Measurements from ENCODE around the gene IDI1.
"Not testable (repeated sequence)": the region's sequence is repeated elsewhere in the genome, so short reads cannot be mapped to it uniquely, and the experiment has no call there.

IDI1 gene

DNA sequence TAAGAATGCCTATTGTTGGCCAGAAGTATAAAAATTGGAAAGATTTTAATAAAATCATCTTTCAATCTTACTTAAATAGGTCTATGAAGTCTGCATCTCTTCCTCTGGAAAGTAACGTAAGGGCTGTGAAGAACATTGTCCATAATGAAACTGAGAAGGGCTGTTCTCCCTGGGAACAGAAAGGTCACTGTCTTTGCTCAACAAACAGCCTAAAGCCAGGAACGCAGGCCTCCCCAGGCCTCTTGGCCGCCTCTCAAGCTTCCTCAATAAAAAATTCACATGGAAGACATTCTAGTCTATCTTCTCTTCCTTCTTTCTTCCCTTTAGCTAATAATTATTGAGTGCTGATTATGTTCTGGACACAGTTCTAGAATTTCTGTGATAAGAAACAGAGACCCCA lies 14.2 kb downstream of the IDI1 start:
- DNase-seq (ENCODE audit: low read depth in 2 of 2), result no peak

- no peak for DNase-seq (ENCODE audit: low read depth in 2 of 2)
Observed at GRCh38 chr10:1033601-1034000, 15.3 kb downstream of the IDI1 start.

- DNase-seq (ENCODE audit: low read depth in 2 of 2), result no peak
Observed at GRCh38 chr10:1029838-1030237, 19.1 kb downstream of the IDI1 start.

- no peak for DNase-seq (ENCODE audit: low read depth in 2 of 2)
Observed at GRCh38 chr10:1026578-1026977, 22.3 kb downstream of the IDI1 start.

DNA sequence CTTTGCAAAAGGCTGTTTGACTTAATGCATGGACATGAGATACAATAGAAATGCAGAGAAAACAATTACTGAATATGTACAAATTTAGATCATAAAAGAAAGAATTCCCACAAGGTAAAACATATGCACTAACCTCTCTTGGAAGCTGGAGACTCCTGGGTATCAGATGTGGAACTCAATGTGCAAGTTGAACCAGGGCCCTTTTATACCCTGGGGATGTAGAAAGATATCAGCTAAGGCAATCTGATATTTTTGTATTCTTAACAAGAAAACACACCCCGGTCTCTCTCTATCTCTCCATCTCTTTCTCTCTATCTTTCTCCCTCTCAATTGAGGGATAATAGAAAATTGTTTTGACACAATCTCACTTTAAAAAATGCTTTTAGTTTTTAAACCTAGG lies 23.2 kb downstream of the IDI1 start, which contains the start of gene IDI2:
TSS of gene IDI2 (minus strand) at position 177 of the 400 bp plus-strand sequence. CDS start 1,136 bp downstream, outside the sequence.
- no peak for DNase-seq (ENCODE audit: low read depth in 2 of 2)

DNA sequence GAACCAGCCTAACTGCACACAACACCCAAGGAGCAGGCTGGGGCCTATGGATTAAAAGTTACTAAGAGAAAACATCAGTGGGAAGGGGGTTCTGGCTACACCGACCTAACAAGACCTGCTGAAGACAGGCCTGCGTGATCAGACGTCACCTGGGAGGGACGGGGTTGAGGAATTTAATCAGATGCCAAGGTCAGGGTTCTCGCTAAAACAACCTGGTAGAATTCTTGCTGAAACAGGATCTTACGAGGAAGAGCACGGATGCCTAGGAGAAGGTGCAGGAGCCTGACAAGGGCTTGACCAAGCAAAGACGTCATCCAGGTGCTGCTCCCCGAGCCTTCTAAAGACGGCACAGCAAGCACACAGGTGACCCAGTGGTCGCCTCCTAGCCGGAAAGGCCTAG lies 24.8 kb downstream of the IDI1 start:
- no peak for DNase-seq (ENCODE audit: low read depth in 2 of 2)

- DNase-seq (ENCODE audit: low read depth in 2 of 2), result no peak
Observed at GRCh38 chr10:1022413-1022812, 26.5 kb downstream of the IDI1 start.

DNA sequence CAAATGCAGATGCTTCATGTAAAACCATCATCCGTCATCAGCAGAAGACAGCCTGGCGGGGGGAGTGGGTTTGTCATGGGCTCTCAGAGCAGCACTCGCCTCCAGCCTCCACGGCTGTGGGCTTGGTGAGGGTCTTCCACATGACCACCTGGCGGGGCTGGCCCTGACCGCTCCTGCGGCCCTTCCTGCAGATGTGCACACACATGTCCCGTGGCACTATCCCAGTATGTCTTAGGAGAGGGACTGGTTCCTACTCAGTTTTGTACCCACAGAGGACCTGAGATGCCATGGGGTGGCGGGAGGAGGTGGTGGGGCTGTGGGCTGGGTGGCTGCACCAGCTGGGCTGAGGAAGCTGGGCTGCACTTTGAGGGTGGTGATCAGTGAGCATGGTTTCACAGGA lies 28.0 kb downstream of the IDI1 start:
- DNase-seq (ENCODE audit: low read depth in 2 of 2), result no peak

DNA sequence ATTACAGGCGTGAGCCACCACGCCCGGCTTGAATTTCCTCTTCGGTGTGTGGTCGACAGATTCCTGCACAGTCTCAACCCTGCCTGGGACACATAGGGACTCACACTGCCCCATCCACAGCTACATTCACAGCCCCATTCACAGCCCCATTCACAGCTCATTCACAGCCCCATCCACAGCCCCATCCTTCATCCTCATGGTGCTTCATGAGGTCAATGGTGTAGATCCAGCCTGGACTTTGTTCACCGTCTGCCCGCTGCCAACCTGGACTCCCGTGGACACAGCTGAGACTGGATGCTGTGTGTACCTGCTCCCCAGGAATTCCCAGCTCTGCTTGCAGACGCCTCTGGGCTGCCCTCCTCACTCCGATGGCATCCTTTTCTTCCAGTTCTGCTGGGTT lies 28.5 kb downstream of the IDI1 start:
- no peak for DNase-seq (ENCODE audit: low read depth in 2 of 2)

- no peak for DNase-seq (ENCODE audit: low read depth in 2 of 2)
Observed at GRCh38 chr10:1019362-1019761, 29.6 kb downstream of the IDI1 start.

GRCh38 chr10:1015688-1016087 lies 33.2 kb downstream of the IDI1 start:
- DNase-seq (ENCODE audit: low read depth in 2 of 2), result no peak

DNA sequence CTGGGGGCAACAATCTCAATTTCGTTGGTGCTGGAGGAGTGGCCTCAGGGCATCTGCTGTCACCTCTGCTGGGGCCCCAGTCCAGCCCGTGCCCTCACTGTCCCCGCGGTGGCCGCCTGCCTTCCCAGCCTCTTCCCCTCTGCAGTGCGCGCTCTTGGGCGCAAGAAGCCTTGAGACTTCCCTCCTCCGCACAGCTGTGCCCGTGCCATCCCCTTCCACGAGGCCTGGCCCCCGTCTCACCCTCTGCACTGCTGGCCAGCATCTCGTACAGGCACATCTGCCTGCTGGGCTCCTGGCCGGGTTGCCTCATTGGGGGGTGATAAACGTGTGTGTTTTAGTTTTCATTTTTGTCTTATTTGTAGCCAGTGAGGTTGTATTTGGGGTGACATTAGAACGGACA lies 37.2 kb downstream of the IDI1 start:
- no peak for DNase-seq (ENCODE audit: low read depth in 2 of 2)

DNA sequence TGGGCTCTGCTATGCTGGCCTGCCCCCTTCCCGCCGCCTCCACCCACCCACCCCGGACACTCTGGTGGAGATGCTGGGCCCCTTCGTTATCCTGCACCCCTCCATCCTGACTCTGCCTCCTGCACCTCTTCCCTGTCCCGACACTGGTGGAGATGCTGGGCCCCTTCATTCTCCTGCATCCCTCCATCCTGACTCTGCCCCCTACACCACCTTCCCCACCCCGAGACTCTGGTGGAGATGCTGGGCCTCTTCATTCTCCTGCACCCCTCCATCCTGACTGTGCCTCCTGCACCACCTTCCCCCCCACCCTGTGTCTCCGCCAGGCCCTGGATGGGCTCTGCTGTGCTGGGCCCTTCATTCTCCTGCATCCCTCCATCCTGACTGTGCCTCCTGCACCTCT lies 38.2 kb downstream of the IDI1 start:
- DNase-seq (ENCODE audit: low read depth in 2 of 2), result no peak

DNA sequence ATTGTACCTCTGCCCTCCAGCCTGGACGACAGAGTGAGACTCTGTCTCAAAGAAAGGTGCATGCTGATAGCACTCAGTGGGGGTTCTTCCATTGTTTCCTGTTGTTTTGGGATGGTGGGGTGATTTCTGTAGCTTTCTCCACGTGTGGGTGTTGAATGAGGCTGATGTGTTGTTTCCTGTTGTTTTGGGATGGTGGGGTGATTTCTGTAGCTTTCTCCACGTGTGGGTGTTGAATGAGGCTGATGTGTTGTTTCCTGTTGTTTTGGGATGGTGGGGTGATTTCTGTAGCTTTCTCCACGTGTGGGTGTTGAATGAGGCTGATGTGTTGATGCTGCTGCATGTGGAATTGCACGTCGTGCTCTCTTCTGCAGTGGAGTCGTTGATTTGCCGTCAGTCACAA lies 39.0 kb downstream of the IDI1 start:
- not testable (repeated sequence) for DNase-seq (ENCODE audit: low read depth in 2 of 2)

DNA sequence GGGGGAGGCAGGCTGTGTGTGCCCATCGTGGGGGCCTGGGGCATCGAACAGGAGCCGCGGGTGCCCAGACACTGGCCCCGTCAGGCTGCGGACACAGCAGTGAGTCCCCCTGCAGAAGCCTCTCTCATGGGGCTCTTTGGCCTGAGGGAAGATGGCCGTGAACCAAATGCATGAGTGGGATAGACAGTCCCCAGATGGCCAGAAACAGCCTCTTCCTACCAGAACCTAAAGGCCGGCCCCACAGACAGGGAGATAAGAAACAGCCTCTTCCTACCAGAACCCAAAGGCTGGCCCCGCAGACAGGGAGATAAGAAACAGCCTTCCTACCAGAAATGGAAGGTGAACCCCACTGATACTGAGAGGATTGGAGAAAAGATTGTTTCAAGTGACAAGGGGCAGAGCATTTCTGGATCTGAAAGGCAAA lies 39.8 kb downstream of the IDI1 start:
- DNase-seq (ENCODE audit: low read depth in 2 of 2), result no peak

DNA sequence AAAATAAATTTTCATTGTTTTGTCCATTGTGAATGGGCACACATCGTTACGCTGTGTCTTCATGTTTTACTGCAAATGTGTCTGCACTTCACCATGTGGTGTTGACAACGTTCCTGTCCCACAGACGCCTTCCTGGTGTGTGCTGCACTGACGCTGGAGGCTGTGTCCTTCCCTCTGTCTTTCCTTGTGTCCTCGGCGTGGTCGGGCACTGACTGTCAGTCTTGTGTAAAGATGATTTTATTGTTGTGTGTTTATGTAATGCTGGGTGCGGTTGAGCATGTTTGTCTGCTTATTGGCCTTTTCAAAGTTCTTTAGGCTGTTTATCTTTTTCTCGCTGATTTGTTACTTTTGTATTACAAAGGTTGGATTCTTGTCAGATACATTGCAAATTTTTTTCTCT lies 41.3 kb downstream of the IDI1 start:
- no peak for DNase-seq (ENCODE audit: low read depth in 2 of 2)

GRCh38 chr10:1006573-1006972 lies 42.3 kb downstream of the IDI1 start:
- DNase-seq (ENCODE audit: low read depth in 2 of 2), result no peak

- DNase-seq (ENCODE audit: low read depth in 2 of 2), result no peak
Observed at GRCh38 chr10:1003884-1004670, 44.8 kb downstream of the IDI1 start.

DNA sequence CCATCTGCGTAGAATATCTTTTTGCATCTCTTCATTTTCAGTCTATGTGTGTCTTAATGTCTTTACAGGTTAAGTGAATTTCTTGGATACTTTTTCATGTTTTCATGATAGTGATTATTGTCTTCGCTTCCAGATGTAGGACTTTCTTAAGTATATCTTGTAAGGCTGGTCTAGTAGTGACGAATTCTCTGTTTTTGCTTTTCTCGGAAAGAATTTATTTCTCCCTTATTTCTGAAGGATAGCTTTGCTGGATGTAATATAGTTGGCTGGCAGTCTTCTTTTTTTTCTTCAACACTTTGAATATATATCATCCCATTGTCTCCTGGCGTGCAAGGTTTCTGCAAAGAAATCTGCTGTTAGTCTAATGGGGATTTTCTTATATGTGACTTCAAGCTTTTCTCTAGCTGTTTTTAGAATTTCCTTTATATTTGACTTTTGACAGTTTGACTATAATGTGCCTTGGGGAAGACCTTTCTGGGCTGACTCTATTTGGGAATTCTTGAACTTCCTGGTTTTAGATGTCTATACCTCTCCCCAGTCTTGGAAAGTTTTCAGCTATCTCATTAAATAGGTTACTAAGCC lies 46.4 kb downstream of the IDI1 start:
- DNase-seq (ENCODE audit: low read depth in 2 of 2), result no peak

DNA sequence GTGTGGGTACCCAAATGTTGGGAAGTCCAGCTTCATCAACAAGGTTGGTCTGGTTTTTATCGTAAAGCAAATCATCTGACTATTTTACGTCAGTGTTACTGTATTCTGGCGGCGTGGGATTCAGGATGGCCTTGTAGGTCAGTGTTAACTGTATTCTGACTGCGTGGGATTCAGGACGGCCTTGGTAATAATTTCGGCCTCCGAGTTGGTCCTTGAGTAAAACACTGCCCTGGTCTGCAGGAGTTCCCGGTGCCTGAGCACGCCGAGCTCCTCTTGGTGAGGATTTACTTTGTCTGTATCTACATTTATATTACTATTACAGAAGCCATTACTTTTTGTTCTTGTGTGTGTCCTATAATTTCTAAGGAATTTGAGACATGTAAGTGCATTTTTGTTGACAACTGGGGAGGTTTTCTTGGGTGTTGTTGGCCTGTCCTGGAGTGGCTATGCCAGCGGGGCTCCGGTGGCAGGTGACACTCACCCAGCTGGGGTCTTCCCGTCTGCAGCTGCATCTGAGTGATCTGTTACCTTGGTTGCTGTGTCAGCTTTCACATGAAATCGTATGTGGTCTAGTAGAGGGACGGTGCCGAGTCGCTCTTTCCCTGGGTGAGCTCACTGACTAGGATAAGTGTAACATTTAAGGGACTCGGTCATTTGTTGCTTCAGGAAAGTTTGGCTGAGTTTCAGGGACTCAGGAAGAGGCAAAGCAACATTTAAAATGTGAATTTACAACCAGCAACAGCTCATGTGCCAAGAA lies 51.5 kb downstream of the IDI1 start:
- no peak for DNase-seq (ENCODE audit: low read depth in 2 of 2)

DNA sequence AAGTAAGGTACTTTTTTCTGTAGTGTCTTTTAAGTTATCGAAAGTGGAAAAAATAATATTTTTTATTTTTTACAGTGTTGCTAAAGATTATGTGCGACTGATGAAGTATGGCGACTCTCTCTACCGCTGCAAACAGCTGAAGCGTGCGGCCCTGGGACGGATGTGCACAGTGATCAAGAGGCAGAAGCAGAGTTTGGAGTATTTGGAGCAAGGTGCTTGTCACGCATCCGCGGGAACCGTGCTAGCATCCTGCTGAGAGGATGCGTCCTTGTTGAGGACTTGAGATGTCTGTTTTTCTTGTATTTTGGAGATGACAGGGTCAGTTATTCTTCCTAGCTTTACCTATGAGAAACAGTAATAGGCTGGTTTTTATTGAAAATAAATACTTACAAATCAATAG lies 52.9 kb downstream of the IDI1 start:
- no peak for DNase-seq (ENCODE audit: low read depth in 2 of 2)

DNA sequence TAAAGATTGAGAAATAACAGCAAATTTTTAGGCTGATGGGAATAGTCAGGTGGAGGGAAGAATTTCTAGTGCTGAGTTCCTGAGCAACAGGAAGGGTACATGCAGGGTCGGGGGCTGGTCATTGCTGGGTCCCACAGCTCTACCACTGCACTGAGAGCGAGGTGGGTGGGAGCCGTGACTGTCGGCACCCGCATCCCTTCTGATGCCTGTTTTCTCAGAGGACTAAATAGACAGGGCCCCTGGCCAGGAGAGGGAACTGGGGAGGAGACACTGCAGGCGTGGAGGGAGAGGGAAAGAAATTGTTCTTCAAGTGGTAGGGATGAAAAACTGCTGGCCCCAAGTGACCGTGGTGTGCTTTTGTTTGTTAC lies 53.4 kb downstream of the IDI1 start:
- no peak for DNase-seq (ENCODE audit: low read depth in 2 of 2)

All from activated CD4-positive, alpha-beta T cell treated with anti-CD3 and anti-CD28 coated beads for 24 hours (primary cell).